DOHH2 (cell line): ENCODE data around the gene TUBB4B.

ENCODE experiments used
- H3F3A ChIP-seq: fragments of 200-600 bp; sonication (generic), shearing (Covaris generic); 2 replicates; pipeline ENCODE4 v1.6.0; 2016; ENCODE audit warnings: antibody characterized with exemption, mild to moderate bottlenecking; ENCODE audit not compliant: control insufficient read depth, insufficient read depth
- H3K27ac ChIP-seq: fragments of 200-600 bp; sonication (generic); 2 replicates; pipeline ENCODE4 v1.5.1; 2014; ENCODE audit warnings: low read depth, mild to moderate bottlenecking, low read length, moderate library complexity
- H3K27me3 ChIP-seq: fragments of 200-600 bp; sonication (generic); 2 replicates; pipeline ENCODE4 v1.6.1; 2014; ENCODE audit warnings: mild to moderate bottlenecking, low read length, mixed read lengths; ENCODE audit not compliant: control insufficient read depth
- H3K36me3 ChIP-seq: fragments of 200-600 bp; sonication (generic); 2 replicates; pipeline ENCODE4 v1.6.1; 2014; ENCODE audit warnings: mild to moderate bottlenecking, low read length, moderate library complexity, mixed read lengths; ENCODE audit not compliant: control insufficient read depth
- H3K4me1 ChIP-seq: fragments of 200-600 bp; sonication (generic); 2 replicates; pipeline ENCODE4 v1.6.1; 2014; ENCODE audit warnings: mild to moderate bottlenecking, low read length, mixed read lengths; ENCODE audit not compliant: control insufficient read depth
- H3K4me2 ChIP-seq: fragments of 200-600 bp; sonication (generic); 2 replicates; pipeline ENCODE4 v1.6.0; 2014; ENCODE audit warnings: mild to moderate bottlenecking, low read length, moderate library complexity
- H3K4me3 ChIP-seq: fragments of 200-600 bp; sonication (generic); 2 replicates; pipeline ENCODE4 v1.5.1; 2014; ENCODE audit warnings: mild to moderate bottlenecking, low read length, mixed read lengths
- H3K79me2 ChIP-seq: fragments of 200-600 bp; sonication (generic); 2 replicates; pipeline ENCODE4 v1.6.1; 2014; ENCODE audit warnings: mild to moderate bottlenecking, low read length, mixed read lengths; ENCODE audit not compliant: control insufficient read depth
- H3K9me2 ChIP-seq: fragments of 200-600 bp; sonication (generic); replicated peaks from 2 replicates; pipeline ENCODE4 v1.6.1; 2014; ENCODE audit warnings: mild to moderate bottlenecking, low read length, mixed read lengths; ENCODE audit not compliant: control insufficient read depth
- H3K9me3 ChIP-seq: fragments of 200-600 bp; sonication (generic); 2 replicates; pipeline ENCODE4 v1.6.1; 2014; ENCODE audit warnings: antibody characterized with exemption, low read length, mixed read lengths; ENCODE audit not compliant: control insufficient read depth, insufficient read depth
- H4K20me1 ChIP-seq: fragments of 200-600 bp; sonication (generic); 2 replicates; pipeline ENCODE4 v1.6.0; 2014; ENCODE audit warnings: low read depth, mild to moderate bottlenecking, antibody characterized with exemption, low read length, moderate library complexity; ENCODE audit not compliant: control insufficient read depth, insufficient read depth
- CTCF ChIP-seq: fragments of 200-600 bp; sonication (generic); IDR thresholded peaks from one replicate; pipeline ENCODE4 v1.5.1; 2014; ENCODE audit warnings: antibody characterized with exemption, mild to moderate bottlenecking, low read depth, low read length; ENCODE audit not compliant: poor library complexity, severe bottlenecking
- EZH2phosphoT487 ChIP-seq: fragments of 200-600 bp; sonication (generic); IDR thresholded peaks from 2 replicates; pipeline ENCODE4 v1.6.1; 2017; ENCODE audit warnings: borderline replicate concordance, mild to moderate bottlenecking, antibody characterized with exemption, low read length, moderate library complexity, mixed read lengths

TUBB4B gene

DNA sequence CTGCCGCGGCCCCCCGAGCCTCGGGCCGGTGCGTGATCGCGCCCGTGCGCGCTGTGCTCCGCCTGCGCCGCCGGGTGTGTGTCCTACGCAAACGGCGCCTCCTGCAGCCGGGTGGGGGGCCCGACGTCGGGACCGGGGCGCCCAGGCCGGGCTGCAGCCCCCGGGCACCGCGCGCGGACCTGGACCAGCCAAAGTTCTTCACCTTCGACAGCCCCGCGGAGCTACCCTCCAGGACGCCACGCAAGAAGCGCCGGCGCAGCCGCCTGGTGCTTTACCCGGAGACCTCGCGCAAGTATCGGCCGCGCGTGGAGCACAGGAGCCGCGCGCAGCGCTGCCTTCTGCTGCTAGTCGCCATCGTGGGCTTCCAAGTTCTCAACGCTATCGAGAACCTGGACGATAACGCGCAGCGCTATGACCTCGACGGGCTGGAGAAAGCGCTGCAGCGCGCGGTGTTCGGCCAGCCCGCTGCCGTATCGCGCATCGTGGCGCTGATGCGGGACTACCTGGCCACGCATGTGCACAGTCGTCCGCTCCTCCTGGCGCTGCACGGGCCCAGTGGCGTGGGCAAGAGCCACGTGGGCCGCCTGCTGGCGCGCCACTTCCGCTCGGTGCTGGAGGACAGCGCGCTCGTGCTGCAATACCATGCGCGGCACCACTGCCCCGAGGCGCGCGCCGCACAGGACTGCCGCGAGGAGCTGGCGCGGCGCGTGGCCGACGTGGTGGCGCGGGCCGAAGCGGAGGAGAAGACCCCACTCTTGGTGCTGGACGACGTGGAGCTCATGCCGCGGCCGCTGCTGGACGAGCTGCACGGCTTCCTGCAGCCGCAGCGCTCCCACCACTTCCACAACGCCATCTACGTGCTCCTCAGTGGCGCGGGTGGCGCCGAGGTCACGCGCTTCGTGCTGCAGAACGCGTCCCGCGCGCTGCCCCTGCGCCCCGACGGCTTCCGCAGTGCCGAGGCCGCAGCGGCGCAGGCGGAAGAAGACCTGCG is 37.9 kb downstream of the TUBB4B start:
- Histone ChIP-seq H4K20me1 (no peaks in the 10 kb centered on the region), H3K36me3 (peaks cover 27% of the 10 kb centered on the region), H3K27me3 (no peaks in the 10 kb centered on the region), H3K27ac (no peak overlapping the region), H3K9me2 (no peaks in the 10 kb centered on the region), H3F3A (peaks cover 20% of the 10 kb centered on the region), H3K9me3 (no peaks in the 10 kb centered on the region), H3K4me1 (peaks cover 92% of the 10 kb centered on the region), H3K4me2 (peak overlapping the region; percentile 85; the same call in 1 of the 2 replicates), H3K4me3 (peak overlapping the region; percentile 85), H3K79me2 (peaks cover 14% of the 10 kb centered on the region)
- TF ChIP-seq EZH2phosphoT487, result no peak
- TF ChIP-seq CTCF, result no peak

DNA sequence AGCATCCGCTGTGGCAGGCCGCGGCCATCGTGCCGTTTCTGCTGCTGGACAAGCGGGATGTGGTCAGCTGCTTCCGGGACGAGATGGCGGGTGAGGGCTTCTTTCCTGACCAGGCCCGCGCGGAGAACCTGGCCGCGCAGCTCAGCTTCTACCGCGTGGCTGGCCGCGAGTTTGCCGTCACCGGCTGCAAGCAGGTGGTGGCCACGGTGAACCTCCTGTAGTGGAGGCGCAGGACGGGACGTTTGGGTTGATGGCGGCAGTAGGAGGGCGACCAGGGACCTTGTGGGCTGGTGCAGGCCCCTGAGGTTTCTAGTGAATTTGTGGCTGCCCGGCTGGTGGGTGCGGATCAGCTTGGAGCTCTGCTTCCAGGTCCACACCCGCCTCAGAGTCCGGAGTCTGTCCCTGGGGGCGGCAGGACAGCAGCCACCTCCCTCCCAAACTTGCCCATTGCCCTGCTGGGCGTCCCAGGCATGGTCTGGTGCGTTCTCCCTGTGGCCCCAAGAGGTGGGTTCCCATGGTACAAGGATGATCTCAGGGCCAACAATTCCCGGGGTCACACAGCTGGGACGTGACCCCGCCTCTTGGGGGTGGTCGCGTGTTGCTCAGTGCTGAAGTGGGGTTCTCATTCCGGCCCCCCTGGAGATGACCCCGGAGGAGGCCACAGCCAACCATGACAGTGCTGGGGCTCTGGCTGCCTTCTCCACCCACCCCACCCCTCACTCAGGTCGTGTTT is 38.8 kb downstream of the TUBB4B start:
- H3K9me2 ChIP-seq, result no peaks in the 10 kb centered on the region
- peaks cover 20% of the 10 kb centered on the region for H3F3A ChIP-seq
- H3K27ac ChIP-seq, result no peak overlapping the region
- H3K9me3 ChIP-seq, result no peaks in the 10 kb centered on the region
- H3K79me2 ChIP-seq, result peaks cover 14% of the 10 kb centered on the region
- no peak overlapping the region for H3K4me3 ChIP-seq
- H4K20me1 ChIP-seq, result no peaks in the 10 kb centered on the region
- peaks cover 92% of the 10 kb centered on the region for H3K4me1 ChIP-seq
- TF ChIP-seq CTCF, result no peak
- no peak for TF ChIP-seq EZH2phosphoT487
- no peaks in the 10 kb centered on the region for H3K27me3 ChIP-seq
- peaks cover 22% of the 10 kb centered on the region for H3K36me3 ChIP-seq
- H3K4me2 ChIP-seq, result no peak overlapping the region

GRCh38 chr9:137280474-137281344 is 39.6 kb downstream of the TUBB4B start:
- H3K9me3 ChIP-seq, result no peaks in the 10 kb centered on the region
- peaks cover 22% of the 10 kb centered on the region for H3K36me3 ChIP-seq
- peaks cover 9% of the 10 kb centered on the region; the same call in 1 of the 2 replicates for H3K79me2 ChIP-seq
- H3K4me3 ChIP-seq, result no peak overlapping the region
- no peaks in the 10 kb centered on the region for H3K27me3 ChIP-seq
- H3F3A ChIP-seq, result peaks cover 21% of the 10 kb centered on the region
- H3K4me2 ChIP-seq, result no peak overlapping the region; the same call in 1 of the 2 replicates
- H3K9me2 ChIP-seq, result no peaks in the 10 kb centered on the region
- no peak for TF ChIP-seq EZH2phosphoT487
- peak; percentile 39 for TF ChIP-seq CTCF
- peaks cover 92% of the 10 kb centered on the region for H3K4me1 ChIP-seq
- H4K20me1 ChIP-seq, result no peaks in the 10 kb centered on the region
- no peak overlapping the region for H3K27ac ChIP-seq
